Stimulated activated CD4-positive, alpha-beta T cell treated with anti-CD3 and anti-CD28 coated beads, Interleukin-1b, Interleukin-23, amount 100 ng/mL, for 1 hour (primary cell): Measurements from ENCODE around the gene WDFY3.

ENCODE experiments used
- DNase-seq, 2 donors: peaks; one replicate each; pipeline ENCODE4 v3.0.0-alpha.2; 2020; ENCODE audit warnings: low read depth in 2 of 2

Gene WDFY3

GRCh38 chr4:84907145-84907544, 59.3 kb downstream of the WDFY3 start:
- DNase-seq = no peak

- no peak for DNase-seq
Observed at GRCh38 chr4:84905646-84906045, 60.8 kb downstream of the WDFY3 start.

GRCh38 chr4:84901740-84902281, 64.7 kb downstream of the WDFY3 start:
- DNase-seq = no peak

DNA sequence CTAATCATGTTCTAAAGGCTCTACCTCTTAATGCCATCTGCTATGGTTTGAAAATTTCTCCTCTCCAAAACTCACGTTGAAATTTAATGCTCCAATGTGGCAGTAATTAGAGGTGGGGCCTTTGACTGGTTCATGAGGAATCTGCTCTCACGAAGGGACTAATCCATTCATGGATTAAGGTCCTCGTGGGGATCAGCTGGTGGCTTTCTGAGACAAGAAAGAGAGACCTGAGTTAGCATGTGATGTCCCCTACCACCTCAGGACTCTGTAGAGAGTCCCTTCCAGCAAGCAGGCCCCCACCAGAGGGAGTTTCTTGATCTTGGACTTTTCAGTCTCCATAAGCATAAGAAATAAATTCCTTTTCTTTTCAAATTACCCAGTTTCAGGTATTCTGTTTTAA, 65.3 kb downstream of the WDFY3 start:
- DNase-seq = no peak

GRCh38 chr4:84899616-84900015, 66.9 kb downstream of the WDFY3 start:
- no peak for DNase-seq

DNA sequence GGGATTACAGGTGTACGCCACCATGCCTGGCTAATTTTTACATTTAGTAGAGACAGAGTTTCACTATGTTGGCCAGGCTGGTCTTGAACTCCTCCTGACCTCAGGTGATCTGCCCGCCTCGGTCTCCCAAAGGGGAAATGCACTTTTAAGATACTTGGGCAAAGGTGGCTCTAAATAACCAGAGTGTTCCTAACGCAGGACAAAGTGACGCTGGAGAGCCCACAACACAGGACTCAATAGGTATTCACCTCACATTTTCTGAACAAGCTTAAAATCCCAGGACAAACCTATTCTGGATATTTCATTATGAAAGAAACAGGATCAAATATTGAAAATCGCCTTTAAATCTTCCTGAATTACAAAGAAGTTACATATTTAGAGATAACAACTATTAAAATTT, 69.0 kb downstream of the WDFY3 start:
- DNase-seq = no peak

DNA sequence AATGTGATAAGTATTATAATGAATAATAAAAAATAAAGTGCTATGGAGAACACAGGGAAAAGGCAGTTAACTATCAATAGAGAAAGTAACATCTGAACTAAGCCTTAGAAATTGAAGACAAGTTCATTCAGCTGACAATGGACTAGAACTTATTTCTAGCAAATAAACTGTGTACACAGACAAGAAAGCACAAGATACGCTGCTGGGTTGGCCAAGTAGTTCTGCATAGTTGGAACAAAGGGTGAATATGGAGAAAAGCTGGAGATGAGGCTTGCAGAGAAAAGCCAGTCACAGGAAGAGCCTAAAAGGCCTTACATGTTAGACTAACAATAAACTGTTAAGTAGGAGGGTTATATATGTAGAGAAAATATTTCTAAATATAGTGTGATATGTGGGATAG, 71.2 kb downstream of the WDFY3 start:
- no peak for DNase-seq

GRCh38 chr4:84894621-84895020, 71.9 kb downstream of the WDFY3 start:
- no peak for DNase-seq

GRCh38 chr4:84892950-84893349, 73.5 kb downstream of the WDFY3 start:
- DNase-seq = no peak

DNA sequence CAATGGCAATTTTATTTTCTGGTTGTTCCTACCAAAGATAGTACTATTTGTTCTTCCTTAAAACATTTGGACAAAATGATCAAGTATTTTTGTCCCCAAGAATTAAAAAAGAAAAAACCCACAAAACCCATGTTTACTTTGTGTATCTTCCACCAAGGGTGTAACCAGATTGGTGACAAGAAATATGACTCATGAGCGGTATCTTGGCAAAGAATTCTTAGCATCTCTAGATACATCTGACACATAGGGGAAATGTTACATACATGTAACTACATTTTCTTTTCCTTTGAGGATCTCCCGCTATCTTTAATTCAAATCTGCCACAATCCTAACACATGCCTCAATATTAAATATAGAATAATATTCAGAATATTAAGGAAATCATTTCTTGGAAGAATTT, 78.7 kb downstream of the WDFY3 start:
- DNase-seq = no peak

DNA sequence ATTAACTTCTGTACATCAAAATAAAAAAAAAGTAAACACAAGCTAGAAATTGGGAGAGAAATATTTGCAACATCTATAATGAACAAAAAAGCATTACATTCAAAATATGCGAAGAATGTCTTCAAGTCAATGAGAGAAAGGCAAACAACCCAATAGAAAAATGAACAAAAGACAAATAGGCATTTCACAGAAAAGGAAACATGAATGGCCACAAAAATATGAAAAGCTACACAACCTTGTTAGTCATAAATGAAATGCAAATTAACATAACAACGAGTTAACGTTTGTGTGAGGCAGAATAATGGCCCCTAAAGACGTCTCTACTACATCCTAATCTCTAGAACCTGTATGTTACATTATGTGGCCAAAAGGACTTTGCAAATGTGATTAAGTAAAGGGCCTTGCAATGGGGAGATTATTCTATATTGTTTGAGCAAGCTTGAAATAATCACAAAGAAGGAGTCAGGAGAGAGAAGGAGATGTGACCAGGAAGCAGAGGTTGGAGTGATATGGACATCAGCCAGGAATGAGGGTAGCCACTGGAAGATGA, 86.8 kb downstream of the WDFY3 start:
- no peak for DNase-seq

- DNase-seq = no peak
Observed at GRCh38 chr4:84878546-84878945, 87.9 kb downstream of the WDFY3 start.

DNA sequence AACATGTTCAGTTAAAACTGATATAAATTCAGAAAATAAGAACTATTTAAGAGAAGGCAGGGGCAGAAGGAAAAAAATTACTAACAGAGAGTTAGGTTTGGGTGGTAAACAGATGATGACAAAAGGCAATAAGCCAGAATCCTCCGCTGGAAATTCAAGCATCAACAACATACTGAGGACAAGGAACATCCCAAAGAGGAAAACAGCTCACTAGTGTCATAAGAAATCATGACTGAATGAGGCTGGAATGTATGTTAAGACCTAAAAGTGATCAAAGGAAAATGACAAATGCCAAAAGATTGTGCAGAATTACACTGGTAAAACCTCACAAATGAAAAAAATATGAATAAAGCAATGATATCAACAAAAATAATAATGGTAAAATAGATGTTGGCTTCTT, 88.4 kb downstream of the WDFY3 start:
- DNase-seq = no peak

- no peak for DNase-seq
Observed at GRCh38 chr4:84877051-84877833, 89.2 kb downstream of the WDFY3 start.

- no peak for DNase-seq
Observed at GRCh38 chr4:84875636-84876371, 90.7 kb downstream of the WDFY3 start.

DNA sequence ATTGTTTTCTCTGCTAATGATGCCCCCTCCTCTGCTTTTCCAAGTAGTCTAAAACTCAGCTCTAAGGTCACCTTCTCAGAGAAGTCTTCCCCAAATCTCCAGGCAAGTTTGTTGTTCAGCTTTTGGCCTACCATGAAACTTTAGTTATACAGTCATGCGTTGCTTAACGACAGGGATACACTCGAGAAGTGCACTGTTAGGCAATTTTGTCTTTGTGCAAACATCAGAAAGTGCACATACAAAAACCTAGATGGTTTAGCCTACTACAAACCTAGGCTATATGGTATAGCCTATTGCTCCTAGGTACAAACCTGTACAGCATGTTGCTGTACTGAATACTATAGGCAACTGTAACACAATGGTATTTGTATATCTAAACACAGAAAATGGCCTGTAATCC, 91.9 kb downstream of the WDFY3 start:
- no peak for DNase-seq

GRCh38 chr4:84870398-84871163, 95.9 kb downstream of the WDFY3 start:
- no peak for DNase-seq

GRCh38 chr4:84866295-84866694, 100.2 kb downstream of the WDFY3 start:
- no peak for DNase-seq

DNA sequence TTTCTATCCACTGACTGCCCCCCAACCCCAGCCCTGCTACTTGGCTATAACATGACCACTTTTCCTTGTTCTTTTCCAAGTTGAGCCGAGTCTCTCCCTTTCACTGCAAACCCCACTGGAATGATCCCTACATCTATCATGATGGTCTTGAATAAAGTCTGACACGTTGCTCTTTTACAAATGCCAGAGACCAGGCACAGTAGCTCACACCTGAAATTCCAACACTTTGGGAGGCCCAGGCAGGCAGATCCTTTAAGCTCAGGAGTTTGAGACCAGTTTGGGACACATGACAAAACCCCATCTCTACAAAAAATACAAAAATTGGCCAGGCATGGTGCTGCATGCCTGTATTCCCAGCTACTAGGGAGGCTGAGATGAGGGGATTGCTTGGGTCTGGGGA, 100.9 kb downstream of the WDFY3 start:
- no peak for DNase-seq

DNA sequence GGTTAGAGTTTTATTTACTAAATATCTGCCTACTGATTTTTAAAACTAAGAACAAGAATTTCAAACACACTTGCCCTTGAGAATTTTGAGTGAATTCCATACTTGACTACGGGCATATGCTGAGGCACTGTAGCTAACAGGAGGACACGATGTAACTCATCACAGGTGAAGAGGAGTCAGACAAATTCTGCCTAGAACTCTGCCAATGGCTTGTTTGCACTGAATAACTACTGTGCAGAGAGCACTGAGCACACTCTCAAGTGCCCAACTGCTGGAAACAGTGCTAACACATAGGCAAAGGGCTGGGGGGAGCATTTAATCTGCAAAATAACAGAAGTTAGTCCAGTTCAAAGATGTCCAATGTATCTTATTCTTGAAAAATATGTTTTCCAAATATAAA, 104.4 kb downstream of the WDFY3 start:
- no peak for DNase-seq

DNA sequence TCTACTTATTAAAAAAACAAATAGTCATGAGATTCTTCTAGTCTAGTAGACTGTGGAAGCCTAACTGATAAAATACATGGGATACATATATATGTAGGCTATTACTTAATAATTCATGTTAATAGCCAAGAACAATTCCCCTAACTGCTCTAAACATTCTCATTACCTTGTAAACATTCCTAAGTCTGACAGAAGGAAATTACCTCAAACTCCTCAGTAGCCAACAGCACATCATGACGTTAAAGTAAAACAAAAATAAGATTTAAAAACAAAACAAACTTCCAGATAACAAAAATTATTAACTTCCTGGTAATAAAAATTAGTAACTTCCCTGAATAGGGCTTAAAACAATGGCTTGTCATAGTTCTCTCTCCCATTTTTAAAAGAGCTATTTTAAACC, 109.2 kb downstream of the WDFY3 start:
- no peak for DNase-seq

DNA sequence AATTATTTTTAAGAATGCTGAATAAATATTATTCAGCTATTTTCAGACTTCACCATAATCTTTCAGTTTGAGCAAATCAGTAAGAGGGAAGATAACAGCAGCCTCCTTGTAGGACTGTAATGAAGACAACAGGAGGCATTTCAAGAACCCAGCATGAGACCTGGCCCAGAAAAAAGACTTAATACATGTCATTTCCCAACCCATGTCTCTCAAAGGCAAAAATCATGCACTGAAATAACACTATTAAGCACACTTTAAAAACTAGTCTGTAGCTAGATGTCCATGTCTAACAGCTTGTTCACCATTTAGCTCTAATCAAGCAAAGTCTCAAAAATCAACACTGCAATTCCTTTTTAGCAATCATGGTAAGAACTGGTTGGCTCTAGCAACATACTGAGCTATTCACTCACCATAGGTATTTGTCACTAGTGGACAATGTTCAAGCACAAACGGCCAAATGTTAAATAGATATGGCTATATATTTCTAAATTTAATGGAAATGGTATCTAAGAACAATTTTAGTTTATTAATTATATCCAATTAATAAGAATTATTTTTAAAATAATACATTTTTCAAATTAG, 109.9 kb downstream of the WDFY3 start:
- DNase-seq = no peak
